HEK293 (cell line): Measurements from ENCODE around the gene TSPEAR.

Experiments
- CTCF ChIA-PET: fragments of 350-600 bp; formaldehyde crosslinking; extraction: SDS; loops from one replicate; lab custom pipeline; 2021; ENCODE audit warnings: antibody characterized with exemption; lab: Yijun Ruan, JAX
- POLR2A ChIA-PET: fragments of 300-600 bp; formaldehyde crosslinking; extraction: SDS; loops from one replicate; lab custom pipeline; 2020; ENCODE audit warnings: antibody characterized with exemption, inconsistent platforms; lab: Yijun Ruan, JAX
- H3K27ac ChIP-seq: fragments of 200-500 bp; sonication (Bioruptor generic); 2 replicates; pipeline ENCODE4 v1.5.1; 2014; ENCODE audit warnings: low read depth, low read length, control low read depth, inconsistent platforms; ENCODE audit errors: extremely low read depth
- H3K36me3 ChIP-seq, 2 experiments: fragments of 200-500 bp in 1 of 2; sonication (Bioruptor generic) in 1 of 2; 1 replicate in 1 of 2; 2 replicates in 1 of 2; pipeline ENCODE4 v1.5.1; 2014 to 2017; ENCODE audit warnings: inconsistent platforms in 2 of 2, low read length in 2 of 2; ENCODE audit not compliant: control insufficient read depth in 2 of 2, insufficient read depth in 1 of 2
- H3K4me1 ChIP-seq: fragments of 200-500 bp; sonication (Bioruptor generic); 2 replicates; pipeline ENCODE4 v1.5.1; 2014; ENCODE audit warnings: mild to moderate bottlenecking, low read length, inconsistent platforms; ENCODE audit not compliant: control insufficient read depth, insufficient read depth
- H3K4me3 ChIP-seq: 2 replicates; pipeline ENCODE4 v1.5.1; 2011; ENCODE audit warnings: low read depth, mild to moderate bottlenecking, control low read depth, low read length, moderate library complexity
- H3K9me3 ChIP-seq: fragments of 200-500 bp; sonication (Bioruptor generic); 2 replicates; pipeline ENCODE4 v1.5.1; 2014; ENCODE audit warnings: low read depth, low read length, inconsistent platforms; ENCODE audit not compliant: control insufficient read depth, insufficient read depth
- FEZF1 ChIP-seq: fragments of 450-650 bp; formaldehyde crosslinking; IDR thresholded peaks from 2 replicates; pipeline ENCODE4 v1.5.1; 2016; ENCODE audit warnings: missing biosample characterization, missing genetic modification characterization
- HOXD13 ChIP-seq: sonication (generic); formaldehyde crosslinking; IDR thresholded peaks from 2 replicates; pipeline ENCODE4 v1.8.0; 2022; ENCODE audit warnings: missing genetic modification reagents, borderline replicate concordance
- INSM2 ChIP-seq: fragments of 450-650 bp; formaldehyde crosslinking; IDR thresholded peaks from 2 replicates; pipeline ENCODE4 v1.5.1; 2016; ENCODE audit warnings: missing biosample characterization, missing genetic modification characterization
- MZF1 ChIP-seq: fragments of 450-650 bp; formaldehyde crosslinking; IDR thresholded peaks from 2 replicates; pipeline ENCODE4 v1.5.1; 2017; ENCODE audit warnings: missing biosample characterization, missing genetic modification characterization, borderline replicate concordance
- OSR2 ChIP-seq: fragments of 450-650 bp; formaldehyde crosslinking; IDR thresholded peaks from 2 replicates; pipeline ENCODE4 v1.5.1; 2016; ENCODE audit warnings: missing biosample characterization, missing genetic modification characterization
- PBX3 ChIP-seq: sonication (generic); formaldehyde crosslinking; IDR thresholded peaks from 2 replicates; pipeline ENCODE4 v1.8.1; 2022; ENCODE audit warnings: mild to moderate bottlenecking, moderate library complexity, missing genetic modification reagents
- REPIN1 ChIP-seq: fragments of 450-650 bp; formaldehyde crosslinking; IDR thresholded peaks from 2 replicates; pipeline ENCODE4 v1.5.1; 2017; ENCODE audit warnings: missing biosample characterization, missing genetic modification characterization, low read depth
- SP2 ChIP-seq: fragments of 450-650 bp; formaldehyde crosslinking; IDR thresholded peaks from 2 replicates; pipeline ENCODE4 v1.5.1; 2016; ENCODE audit warnings: missing biosample characterization, missing genetic modification characterization
- ZBTB6 ChIP-seq: fragments of 450-650 bp; formaldehyde crosslinking; IDR thresholded peaks from 2 replicates; pipeline ENCODE4 v1.5.1; 2017; ENCODE audit warnings: missing biosample characterization, missing genetic modification characterization
- ZNF114 ChIP-seq: fragments of 450-650 bp; formaldehyde crosslinking; IDR thresholded peaks from 2 replicates; pipeline ENCODE4 v1.5.0; 2017; ENCODE audit warnings: missing biosample characterization, missing genetic modification characterization
- ZNF16 ChIP-seq: fragments of 450-650 bp; formaldehyde crosslinking; IDR thresholded peaks from 2 replicates; pipeline ENCODE4 v1.5.1; 2016; ENCODE audit warnings: low read depth, missing biosample characterization, missing genetic modification characterization
- ZNF184 ChIP-seq: fragments of 450-650 bp; IDR thresholded peaks from 2 replicates; pipeline ENCODE4 v1.5.1; 2018; ENCODE audit warnings: missing biosample characterization, mild to moderate bottlenecking, missing genetic modification characterization
- ZNF239 ChIP-seq: fragments of 450-650 bp; formaldehyde crosslinking; IDR thresholded peaks from 2 replicates; pipeline ENCODE4 v1.5.1; 2016; ENCODE audit warnings: missing biosample characterization, missing genetic modification characterization
- ZNF366 ChIP-seq: fragments of 450-650 bp; formaldehyde crosslinking; conservative IDR thresholded peaks from 2 replicates; pipeline ENCODE4 v1.5.1; 2016; ENCODE audit warnings: missing biosample characterization, missing genetic modification characterization
- ZNF529 ChIP-seq: fragments of 450-650 bp; formaldehyde crosslinking; IDR thresholded peaks from 2 replicates; pipeline ENCODE4 v1.5.1; 2017; ENCODE audit warnings: missing genetic modification characterization, missing biosample characterization; ENCODE audit not compliant: insufficient replicate concordance
- ZNF544 ChIP-seq: fragments of 450-650 bp; formaldehyde crosslinking; IDR thresholded peaks from 2 replicates; pipeline ENCODE4 v1.5.0; 2017; ENCODE audit warnings: missing biosample characterization, missing genetic modification characterization
- ZNF654 ChIP-seq: fragments of 450-650 bp; formaldehyde crosslinking; IDR thresholded peaks from 2 replicates; pipeline ENCODE4 v1.5.1; 2016; ENCODE audit warnings: low read depth, missing biosample characterization, missing genetic modification characterization
- ZNF670 ChIP-seq: fragments of 450-650 bp; formaldehyde crosslinking; IDR thresholded peaks from 2 replicates; pipeline ENCODE4 v1.5.1; 2016; ENCODE audit warnings: missing biosample characterization, missing genetic modification characterization, low read depth
- ZNF707 ChIP-seq: fragments of 450-650 bp; formaldehyde crosslinking; IDR thresholded peaks from 2 replicates; pipeline ENCODE4 v1.5.1; 2016; ENCODE audit warnings: missing biosample characterization, missing genetic modification characterization
- ZNF76 ChIP-seq: fragments of 450-650 bp; formaldehyde crosslinking; IDR thresholded peaks from 2 replicates; pipeline ENCODE4; 2016; ENCODE audit warnings: low read depth, missing biosample characterization, missing genetic modification characterization, borderline replicate concordance
- ZSCAN4 ChIP-seq: fragments of 450-650 bp; formaldehyde crosslinking; IDR thresholded peaks from 2 replicates; pipeline ENCODE4 v1.5.1; 2017; ENCODE audit warnings: missing biosample characterization, missing genetic modification characterization

Gene TSPEAR

GRCh38 chr21:44684483-44684882 lies 26.9 kb downstream of the TSPEAR start:
- Histone ChIP-seq H3K9me3 (no peaks in the 10 kb centered on the region), H3K27ac (no peak overlapping the region), H3K4me3 (no peak overlapping the region)
- POLR2A ChIA-PET, result interaction anchor here (0.6 kb wide), 1 partner anchor 237 kb away, joined by 8 read pairs; no protein-coding TSS in a partner anchor
- CTCF ChIA-PET, result no interaction called here
- no peak for TF ChIP-seq ZNF16
- no peak for TF ChIP-seq ZNF76
- TF ChIP-seq ZNF184 (tag by site-specific recombination), result no peak
- TF ChIP-seq PBX3 (CRISPR knock-in tag), result no peak
- no peak for TF ChIP-seq ZNF529 (tag by site-specific recombination)
- no peak for TF ChIP-seq SP2 (tag by site-specific recombination)
- TF ChIP-seq, all 188 proteins: peak for 0
- H3K4me1 ChIP-seq, result no peaks in the 10 kb centered on the region
- no peaks in the 10 kb centered on the region for H3K36me3 ChIP-seq

GRCh38 chr21:44684077-44684476 lies 27.3 kb downstream of the TSPEAR start:
- Histone ChIP-seq H3K4me1 (no peaks in the 10 kb centered on the region), H3K4me3 (no peak overlapping the region), H3K9me3 (no peaks in the 10 kb centered on the region), H3K27ac (no peak overlapping the region), H3K36me3 (no peaks in the 10 kb centered on the region)
- ChIA-PET CTCF (no interaction called here), POLR2A (interaction anchor here (0.6 kb wide), 1 partner anchor 236 kb away, joined by 8 read pairs; no protein-coding TSS in a partner anchor)
- no peak for TF ChIP-seq ZNF239
- no peak for TF ChIP-seq ZNF670 (tag by site-specific recombination)
- no peak for TF ChIP-seq OSR2
- no peak for TF ChIP-seq ZNF114
- no peak for TF ChIP-seq REPIN1
- TF ChIP-seq FEZF1, result no peak
- TF ChIP-seq MZF1, result no peak
- TF ChIP-seq ZBTB6 (tag by site-specific recombination), result no peak
- no peak for TF ChIP-seq ZSCAN4 (tag by site-specific recombination)
- TF ChIP-seq ZNF654 (tag by site-specific recombination), result no peak
- TF ChIP-seq INSM2 (tag by site-specific recombination), result no peak
- TF ChIP-seq HOXD13 (CRISPR knock-in tag), result no peak
- TF ChIP-seq ZNF707 (tag by site-specific recombination), result no peak
- TF ChIP-seq ZNF366 (tag by site-specific recombination), result no peak
- no peak for TF ChIP-seq ZNF544
